ENCODE measurements around the gene MRPS15. TPM values are rescaled to one million over a fixed set of nuclear protein-coding genes. Genes with fewer than 3 reads are reported as not detected.

Gene MRPS15
- total RNA-seq, 2 experiments from 2014 or later, result 114 to 119 TPM

GRCh38 chr1:36419140-36419539 is 45.0 kb downstream of the MRPS15 start:
- H3K4me2 ChIP-seq (ENCODE audit: low read length), result no peak overlapping the region
- ChIA-PET POLR2A (interaction anchor here (0.8 to 1.5 kb wide), 4 partner anchors 10 to 69 kb away, joined by 4 to 7 read pairs (median 6); no protein-coding TSS in a partner anchor), CTCF (ENCODE audit: unreplicated experiment) (interaction anchor here (1.5 kb wide), 1 partner anchor 77 kb away, joined by 3 read pairs; no protein-coding TSS in a partner anchor)
- no peaks in the 10 kb centered on the region for H3K36me3 ChIP-seq (ENCODE audit: insufficient read depth, low read length)
- no peaks in the 10 kb centered on the region for H3K79me2 ChIP-seq (ENCODE audit: insufficient read depth, low read depth, low read length)
- no peak overlapping the region for H3K4me3 ChIP-seq (ENCODE audit: low read depth, low read length, poor library complexity, severe bottlenecking)
- peaks cover 8% of the 10 kb centered on the region; the same call in 1 of the 2 replicates for H3K9me3 ChIP-seq (ENCODE audit: low read length)
- peaks cover 11% of the 10 kb centered on the region for H3K4me1 ChIP-seq (ENCODE audit: insufficient read depth, low read length, poor library complexity, severe bottlenecking)
- H3K27ac ChIP-seq (ENCODE audit: low read depth, low read length, poor library complexity, severe bottlenecking), result no peak overlapping the region
- no peak for DNase-seq (ENCODE audit: low spot score)
- H3K9me2 ChIP-seq (ENCODE audit: insufficient read depth, low read length), result no peaks in the 10 kb centered on the region
- no TSS peak for BruUV-seq (replicated peaks)
- TF ChIP-seq CTCF (conservative IDR thresholded peaks at IDR 0.05; ENCODE audit: low read length) (no peak), EZH2phosphoT487 (IDR thresholded peaks at IDR 0.05; ENCODE audit: borderline replicate concordance, low read depth, low read length) (no peak)
- no peaks in the 10 kb centered on the region for H4K20me1 ChIP-seq (ENCODE audit: insufficient read depth, low read length)
- intact Hi-C loops (cut with micrococcal nuclease; ENCODE audit: unreplicated experiment), result no loop called here
- H2AFZ ChIP-seq (ENCODE audit: low read length), result no peak overlapping the region

GRCh38 chr1:36417931-36418330 is 46.3 kb downstream of the MRPS15 start:
- Histone ChIP-seq H3K4me2 (ENCODE audit: low read length) (no peak overlapping the region), H3K36me3 (ENCODE audit: insufficient read depth, low read length) (no peaks in the 10 kb centered on the region), H4K20me1 (ENCODE audit: insufficient read depth, low read length) (no peaks in the 10 kb centered on the region), H2AFZ (ENCODE audit: low read length) (no peak overlapping the region), H3K4me1 (ENCODE audit: insufficient read depth, low read length, poor library complexity, severe bottlenecking) (peaks cover 11% of the 10 kb centered on the region), H3K9me2 (ENCODE audit: insufficient read depth, low read length) (no peaks in the 10 kb centered on the region), H3K27ac (ENCODE audit: low read depth, low read length, poor library complexity, severe bottlenecking) (no peak overlapping the region), H3K9me3 (ENCODE audit: low read length) (peaks cover 8% of the 10 kb centered on the region; the same call in 1 of the 2 replicates), H3K4me3 (ENCODE audit: low read depth, low read length, poor library complexity, severe bottlenecking) (no peak overlapping the region), H3K79me2 (ENCODE audit: insufficient read depth, low read depth, low read length) (no peaks in the 10 kb centered on the region)
- no TSS peak for BruUV-seq (replicated peaks)
- CTCF ChIA-PET (ENCODE audit: unreplicated experiment), result no interaction called here
- intact Hi-C loops (cut with micrococcal nuclease; ENCODE audit: unreplicated experiment), result no loop called here
- no peak for DNase-seq (ENCODE audit: low spot score)
- TF ChIP-seq CTCF (conservative IDR thresholded peaks at IDR 0.05; ENCODE audit: low read length) (no peak), EZH2phosphoT487 (IDR thresholded peaks at IDR 0.05; ENCODE audit: borderline replicate concordance, low read depth, low read length) (no peak)
- POLR2A ChIA-PET, result interaction anchor here (2.3 kb wide), 1 partner anchor 29 kb away, joined by 5 read pairs; no protein-coding TSS in a partner anchor

GRCh38 chr1:36415661-36416326 is 48.4 kb downstream of the MRPS15 start:
- Histone ChIP-seq H2AFZ (ENCODE audit: low read length) (no peak overlapping the region), H3K79me2 (ENCODE audit: insufficient read depth, low read depth, low read length) (no peaks in the 10 kb centered on the region), H3K9me3 (ENCODE audit: low read length) (peaks cover 17% of the 10 kb centered on the region), H3K27ac (ENCODE audit: low read depth, low read length, poor library complexity, severe bottlenecking) (no peak overlapping the region), H3K4me2 (ENCODE audit: low read length) (no peak overlapping the region), H3K4me3 (ENCODE audit: low read depth, low read length, poor library complexity, severe bottlenecking) (no peak overlapping the region), H3K9me2 (ENCODE audit: insufficient read depth, low read length) (no peaks in the 10 kb centered on the region), H3K36me3 (ENCODE audit: insufficient read depth, low read length) (no peaks in the 10 kb centered on the region), H4K20me1 (ENCODE audit: insufficient read depth, low read length) (no peaks in the 10 kb centered on the region), H3K4me1 (ENCODE audit: insufficient read depth, low read length, poor library complexity, severe bottlenecking) (peaks cover 8% of the 10 kb centered on the region)
- no TSS peak for BruUV-seq (replicated peaks)
- TF ChIP-seq EZH2phosphoT487 (IDR thresholded peaks at IDR 0.05; ENCODE audit: borderline replicate concordance, low read depth, low read length) (no peak), CTCF (conservative IDR thresholded peaks at IDR 0.05; ENCODE audit: low read length) (no peak)
- DNase-seq (ENCODE audit: low spot score), result no peak
- CTCF ChIA-PET (ENCODE audit: unreplicated experiment), result no interaction called here
- POLR2A ChIA-PET, result no interaction called here
- intact Hi-C loops (cut with micrococcal nuclease; ENCODE audit: unreplicated experiment), result no loop called here
